Measurements from ENCODE around the gene DAZL. TPM values are rescaled to one million over a fixed set of nuclear protein-coding genes. Genes with fewer than 3 reads are reported as not detected.
"Not testable (repeated sequence)": the region's sequence is repeated elsewhere in the genome, so short reads cannot be mapped to it uniquely, and the experiment has no call there.

Gene DAZL
- total RNA-seq = not detected in 2 replicates

GRCh38 chr3:16604887-16605602, at the start of gene DAZL:
Gene DAZL (minus strand): TSS chr3:16605423. CDS start chr3:16605205, 218 bp downstream.
- DNase-seq (ENCODE audit: low read depth, low spot score) = no peak

GRCh38 chr3:16654976-16655375, 49.8 kb upstream of the DAZL start:
- no peak for DNase-seq (ENCODE audit: low read depth, low spot score)

GRCh38 chr3:16653712-16654111, 48.5 kb upstream of the DAZL start:
- no peak for DNase-seq (ENCODE audit: low read depth, low spot score)

GRCh38 chr3:16647668-16648067, 42.4 kb upstream of the DAZL start:
- DNase-seq (ENCODE audit: low read depth, low spot score) = no peak

- no peak for DNase-seq (ENCODE audit: low read depth, low spot score)
These were observed 34.6 kb upstream of the DAZL start for GRCh38 chr3:16639806-16640205.

GRCh38 chr3:16633948-16634347, 28.7 kb upstream of the DAZL start:
- DNase-seq (ENCODE audit: low read depth, low spot score) = no peak

- no peak for DNase-seq (ENCODE audit: low read depth, low spot score)
These were observed 27.2 kb upstream of the DAZL start for GRCh38 chr3:16632395-16632794.

GRCh38 chr3:16618721-16619120, 13.5 kb upstream of the DAZL start:
- no peak for DNase-seq (ENCODE audit: low read depth, low spot score)

GRCh38 chr3:16617155-16617554, 11.9 kb upstream of the DAZL start:
- DNase-seq (ENCODE audit: low read depth, low spot score) = not testable (repeated sequence)

GRCh38 chr3:16616083-16616482, 10.9 kb upstream of the DAZL start:
- no peak for DNase-seq (ENCODE audit: low read depth, low spot score)

GRCh38 chr3:16614033-16615031, 9.1 kb upstream of the DAZL start:
- DNase-seq (ENCODE audit: low read depth, low spot score) = no peak

- no peak for DNase-seq (ENCODE audit: low read depth, low spot score)
These were observed 4.8 kb upstream of the DAZL start for GRCh38 chr3:16609927-16610580.

- DNase-seq (ENCODE audit: low read depth, low spot score) = no peak
These were observed 3.6 kb upstream of the DAZL start for GRCh38 chr3:16608816-16609215.

GRCh38 chr3:16607718-16608117, 2.5 kb upstream of the DAZL start:
- no peak for DNase-seq (ENCODE audit: low read depth, low spot score)

GRCh38 chr3:16606398-16606797, 1.2 kb upstream of the DAZL start:
- DNase-seq (ENCODE audit: low read depth, low spot score) = no peak

- DNase-seq (ENCODE audit: low read depth, low spot score) = no peak
These were observed 743 bp upstream of the DAZL start for GRCh38 chr3:16605966-16606365.

- DNase-seq (ENCODE audit: low read depth, low spot score) = no peak
These were observed 790 bp downstream of the DAZL start for GRCh38 chr3:16604433-16604832.

GRCh38 chr3:16601537-16602005, 3.7 kb downstream of the DAZL start:
- DNase-seq (ENCODE audit: low read depth, low spot score) = no peak

- peak; percentile 57 for DNase-seq (ENCODE audit: low read depth, low spot score)
These were observed 4.3 kb downstream of the DAZL start for GRCh38 chr3:16600780-16601536.

GRCh38 chr3:16599694-16600093, 5.5 kb downstream of the DAZL start:
- no peak for DNase-seq (ENCODE audit: low read depth, low spot score)
